GM19240 (cell line): ENCODE results near the gene MLXIPL.
"Not testable (repeated sequence)": the region's sequence is repeated elsewhere in the genome, so short reads cannot be mapped to it uniquely, and the experiment has no call there.

Experiments
- DNase-seq: peaks from one replicate; pipeline ENCODE4 v3.0.0; 2011; ENCODE audit warnings: low spot score; ENCODE audit not compliant: insufficient read length

The MLXIPL gene

GRCh38 chr7:73550093-73550492 lies 74.2 kb downstream of the MLXIPL start:
- not testable (repeated sequence) for DNase-seq

GRCh38 chr7:73549176-73549575 lies 75.1 kb downstream of the MLXIPL start:
- DNase-seq = no peak

GRCh38 chr7:73547841-73548240 lies 76.5 kb downstream of the MLXIPL start:
- no peak for DNase-seq

GRCh38 chr7:73544678-73545077 lies 79.6 kb downstream of the MLXIPL start:
- DNase-seq = no peak
